Neutrophil (primary cell): ENCODE data around the gene FHOD3.

Source experiments
- H3K27ac ChIP-seq: fragments of 200-600 bp; sonication (generic); 2 replicates; pipeline ENCODE4 v1.5.1; 2016; ENCODE audit warnings: mild to moderate bottlenecking, moderate library complexity
- H3K27me3 ChIP-seq: fragments of 200-600 bp; sonication (generic); 2 replicates; pipeline ENCODE4 v1.6.0; 2016; ENCODE audit warnings: mild to moderate bottlenecking
- H3K36me3 ChIP-seq: fragments of 200-600 bp; sonication (generic); 2 replicates; pipeline ENCODE4 v1.5.1; 2017
- H3K4me1 ChIP-seq, 2 experiments: fragments of 200-600 bp in 1 of 2; sonication (generic) in 1 of 2; 1 replicate in 1 of 2; 2 replicates in 1 of 2; pipeline versions ENCODE4 v1.5.1 to v1.6.1; 2013 to 2016; ENCODE audit warnings: low read depth in 1 of 2, low read length in 1 of 2, mild to moderate bottlenecking in 1 of 2, moderate library complexity in 1 of 2; ENCODE audit not compliant: control insufficient read depth in 1 of 2, insufficient read depth in 1 of 2
- H3K4me3 ChIP-seq, 2 experiments: fragments of 200-600 bp in 1 of 2; sonication (generic) in 1 of 2; 1 replicate in 1 of 2; 2 replicates in 1 of 2; pipeline ENCODE4 v1.5.1; 2013 to 2016; ENCODE audit warnings: low read depth in 1 of 2, low read length in 1 of 2, mild to moderate bottlenecking in 1 of 2, moderate library complexity in 1 of 2
- H3K9me3 ChIP-seq: fragments of 200-600 bp; sonication (generic); 2 replicates; pipeline ENCODE4 v1.5.1; 2016
- TF ChIP-seq, protein P1 (sequence below): fragments of 200-600 bp; sonication (generic); IDR thresholded peaks from 2 replicates; pipeline ENCODE4 v1.5.1; 2016; ENCODE audit warnings: antibody characterized with exemption

Gene FHOD3

DNA sequence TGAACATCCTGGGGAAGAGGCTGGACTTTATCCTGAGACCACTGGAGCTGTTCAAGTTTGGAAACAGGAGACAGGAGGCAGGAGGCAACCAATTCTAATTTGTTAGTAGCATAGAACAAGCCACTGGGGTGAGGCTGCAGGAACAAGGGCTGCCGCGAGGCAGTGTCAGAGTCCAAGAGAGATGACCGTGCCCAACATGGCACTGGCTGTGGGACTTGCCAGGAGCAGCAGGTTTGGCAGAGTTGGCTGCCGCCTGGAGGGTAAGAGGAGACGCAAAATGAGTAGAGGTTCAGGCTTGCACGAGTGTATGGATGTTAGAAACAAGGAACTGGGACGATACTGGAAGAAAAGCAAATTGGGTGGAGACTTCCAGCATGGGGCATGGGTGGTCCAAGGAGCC, 362.8 kb downstream of the FHOD3 start:
- Histone ChIP-seq H3K27me3 (no peaks in the 10 kb centered on the region), H3K4me1 (no peaks in the 10 kb centered on the region), H3K9me3 (no peaks in the 10 kb centered on the region), H3K36me3 (no peaks in the 10 kb centered on the region), H3K4me3 (no peak overlapping the region), H3K27ac (no peak overlapping the region)
- TF ChIP-seq, protein P1, sequence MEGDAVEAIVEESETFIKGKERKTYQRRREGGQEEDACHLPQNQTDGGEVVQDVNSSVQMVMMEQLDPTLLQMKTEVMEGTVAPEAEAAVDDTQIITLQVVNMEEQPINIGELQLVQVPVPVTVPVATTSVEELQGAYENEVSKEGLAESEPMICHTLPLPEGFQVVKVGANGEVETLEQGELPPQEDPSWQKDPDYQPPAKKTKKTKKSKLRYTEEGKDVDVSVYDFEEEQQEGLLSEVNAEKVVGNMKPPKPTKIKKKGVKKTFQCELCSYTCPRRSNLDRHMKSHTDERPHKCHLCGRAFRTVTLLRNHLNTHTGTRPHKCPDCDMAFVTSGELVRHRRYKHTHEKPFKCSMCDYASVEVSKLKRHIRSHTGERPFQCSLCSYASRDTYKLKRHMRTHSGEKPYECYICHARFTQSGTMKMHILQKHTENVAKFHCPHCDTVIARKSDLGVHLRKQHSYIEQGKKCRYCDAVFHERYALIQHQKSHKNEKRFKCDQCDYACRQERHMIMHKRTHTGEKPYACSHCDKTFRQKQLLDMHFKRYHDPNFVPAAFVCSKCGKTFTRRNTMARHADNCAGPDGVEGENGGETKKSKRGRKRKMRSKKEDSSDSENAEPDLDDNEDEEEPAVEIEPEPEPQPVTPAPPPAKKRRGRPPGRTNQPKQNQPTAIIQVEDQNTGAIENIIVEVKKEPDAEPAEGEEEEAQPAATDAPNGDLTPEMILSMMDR = no peak

DNA sequence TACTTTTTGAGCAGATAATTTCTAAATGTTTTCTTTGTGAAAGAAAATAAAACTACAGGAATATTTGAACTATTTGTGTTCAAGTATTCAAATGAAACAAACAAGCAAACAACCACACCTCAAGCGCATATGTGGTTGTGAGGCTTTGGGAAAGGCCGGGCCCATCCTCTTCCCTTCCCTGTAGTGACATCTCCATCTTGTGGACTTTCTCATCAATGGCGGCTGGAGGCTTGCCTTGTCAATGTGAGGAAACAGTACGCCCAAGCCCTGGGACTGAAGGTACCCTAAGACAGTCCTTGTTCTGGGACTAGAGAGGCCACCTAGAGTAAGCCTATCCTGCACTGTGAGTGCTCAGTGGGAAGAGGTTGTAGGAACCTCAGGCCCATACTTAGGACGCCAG, 364.5 kb downstream of the FHOD3 start:
- TF ChIP-seq, protein P1 = no peak
- Histone ChIP-seq H3K4me1 (no peaks in the 10 kb centered on the region), H3K36me3 (no peaks in the 10 kb centered on the region), H3K4me3 (no peak overlapping the region), H3K27ac (no peak overlapping the region), H3K9me3 (no peaks in the 10 kb centered on the region), H3K27me3 (no peaks in the 10 kb centered on the region)

DNA sequence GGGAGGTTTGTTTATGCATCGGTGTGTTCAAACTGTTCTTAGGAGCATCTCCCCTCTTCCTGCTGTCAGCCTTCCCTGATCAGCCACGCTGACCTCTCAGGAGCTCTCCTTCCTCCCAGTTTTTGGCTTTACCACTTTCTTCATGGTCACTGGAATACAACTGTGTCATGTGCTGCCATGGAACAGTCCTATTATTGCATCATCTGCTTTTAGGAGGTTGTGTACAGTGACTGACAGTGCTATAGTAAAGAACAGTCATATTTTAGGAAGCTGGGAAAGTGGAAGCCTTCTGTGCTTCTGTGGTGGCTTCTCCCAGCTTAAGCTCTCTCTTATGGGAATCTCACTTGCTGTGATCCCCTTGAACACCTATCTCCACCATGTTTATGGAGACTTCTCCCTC, 365.8 kb downstream of the FHOD3 start:
- no peaks in the 10 kb centered on the region for H3K27me3 ChIP-seq
- H3K4me1 ChIP-seq = no peaks in the 10 kb centered on the region
- no peaks in the 10 kb centered on the region for H3K36me3 ChIP-seq
- no peak overlapping the region for H3K4me3 ChIP-seq
- H3K9me3 ChIP-seq = no peaks in the 10 kb centered on the region
- TF ChIP-seq, protein P1 = no peak
- no peak overlapping the region for H3K27ac ChIP-seq

DNA sequence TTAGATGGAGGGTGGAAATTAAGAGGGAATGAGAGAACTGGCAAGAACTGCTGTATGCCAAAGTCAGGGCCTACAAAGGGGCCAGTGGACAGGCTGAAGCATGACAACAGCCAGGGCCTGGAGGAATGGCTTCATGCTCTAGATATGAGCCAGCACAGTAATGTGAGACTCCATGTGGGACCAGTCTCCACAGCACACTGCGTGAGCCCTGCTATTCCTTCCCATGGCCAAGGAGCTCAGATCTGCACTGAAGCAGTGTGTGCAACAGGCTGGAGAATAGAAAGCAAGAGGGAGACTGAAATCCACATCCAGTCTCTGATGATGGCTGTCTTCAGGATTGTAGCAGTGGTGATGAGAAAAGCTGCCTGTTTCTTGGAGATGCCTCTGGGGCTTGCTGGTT, 368.4 kb downstream of the FHOD3 start:
- H3K27ac ChIP-seq = no peak overlapping the region

DNA sequence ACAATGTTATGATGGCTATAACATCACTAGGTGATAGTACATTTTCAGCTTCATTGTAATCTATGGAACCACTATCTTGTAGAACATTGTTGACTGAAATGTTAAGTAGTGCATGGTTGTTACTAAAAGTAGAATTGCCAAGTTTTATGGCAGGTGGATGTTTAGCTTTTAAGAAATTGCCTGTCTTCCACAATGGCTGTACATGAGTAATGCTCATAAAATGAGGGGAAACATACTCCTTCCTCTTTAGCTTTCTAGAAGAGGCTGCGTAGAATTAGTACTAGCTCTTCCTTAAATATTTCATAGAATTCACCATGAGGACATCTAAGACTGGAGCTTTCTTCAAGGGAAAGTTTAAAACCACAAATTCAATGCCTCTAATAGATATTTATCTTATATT, 370.3 kb downstream of the FHOD3 start:
- TF ChIP-seq, protein P1 = no peak
- no peaks in the 10 kb centered on the region for H3K27me3 ChIP-seq
- no peak overlapping the region for H3K27ac ChIP-seq
- no peaks in the 10 kb centered on the region for H3K9me3 ChIP-seq
- H3K36me3 ChIP-seq = no peaks in the 10 kb centered on the region
- H3K4me3 ChIP-seq = no peak overlapping the region
- peaks cover 0 to 4% of the 10 kb centered on the region in 2 experiments for H3K4me1 ChIP-seq

More for the DNA sequence above, 368.4 kb downstream of the FHOD3 start:
- Histone ChIP-seq H3K27me3 (no peaks in the 10 kb centered on the region), H3K36me3 (no peaks in the 10 kb centered on the region), H3K9me3 (no peaks in the 10 kb centered on the region), H3K4me3 (no peak overlapping the region), H3K4me1 (no peaks in the 10 kb centered on the region)
- TF ChIP-seq, protein P1 = no peak

DNA sequence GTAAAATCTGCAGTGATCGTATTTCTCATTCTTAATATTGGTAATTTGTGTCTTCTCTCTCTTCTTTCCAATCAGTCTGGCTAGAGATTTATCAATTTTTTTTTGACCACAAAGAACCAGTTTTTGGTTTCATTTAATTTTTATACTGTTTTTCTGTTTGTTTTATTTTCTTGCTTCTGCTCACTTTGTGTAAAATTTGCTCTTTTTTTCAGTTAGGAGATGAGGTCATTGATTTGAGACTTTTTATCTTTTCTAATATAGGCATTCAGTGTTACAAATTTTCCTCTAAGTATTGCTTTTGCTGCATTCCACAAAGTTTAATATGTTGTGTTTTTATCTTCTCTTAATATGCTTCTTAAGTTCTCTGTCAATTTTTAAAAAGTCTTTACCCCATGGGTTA, 370.8 kb downstream of the FHOD3 start:
- TF ChIP-seq, protein P1 = no peak

More for the DNA sequence above, 370.8 kb downstream of the FHOD3 start:
- Histone ChIP-seq H3K4me3 (no peak overlapping the region), H3K27me3 (no peaks in the 10 kb centered on the region), H3K9me3 (no peaks in the 10 kb centered on the region), H3K4me1 (peaks cover 0 to 4% of the 10 kb centered on the region in 2 experiments), H3K36me3 (no peaks in the 10 kb centered on the region), H3K27ac (no peak overlapping the region)
